ENCODE measurements around the gene SCG3. TPM values are rescaled to one million over a fixed set of nuclear protein-coding genes. Genes with fewer than 3 reads are reported as not detected.

SCG3 gene
- total RNA-seq, 2 donors from 2014 or later: not detected

DNA sequence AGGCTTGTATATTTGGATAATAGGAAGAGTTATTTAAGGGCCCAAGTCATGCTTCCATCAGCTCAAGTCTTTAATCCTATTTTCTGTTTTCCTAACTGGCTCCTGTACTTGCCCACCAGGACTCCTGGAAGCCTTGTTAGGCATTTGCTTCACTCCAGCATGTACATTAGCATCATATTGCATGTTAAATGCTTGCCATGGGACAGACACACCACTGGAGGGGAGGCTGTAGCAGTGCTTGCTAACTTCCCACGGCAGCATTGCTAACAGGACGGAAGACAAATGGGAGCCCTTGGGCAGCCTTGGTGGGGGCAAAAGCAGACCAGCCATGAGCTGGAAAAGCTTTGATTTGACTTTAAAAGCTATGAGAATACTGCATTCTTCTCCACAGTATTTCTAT is 76.1 kb downstream of the SCG3 start:
- no peak overlapping the region for H3K4me3 ChIP-seq
- H3K4me1 ChIP-seq (ENCODE audit: control insufficient read depth in 1 of 2, low read depth in 2 of 2): peaks cover 4 to 5% of the 10 kb centered on the region in 2 donors
- TF ChIP-seq, protein P1, sequence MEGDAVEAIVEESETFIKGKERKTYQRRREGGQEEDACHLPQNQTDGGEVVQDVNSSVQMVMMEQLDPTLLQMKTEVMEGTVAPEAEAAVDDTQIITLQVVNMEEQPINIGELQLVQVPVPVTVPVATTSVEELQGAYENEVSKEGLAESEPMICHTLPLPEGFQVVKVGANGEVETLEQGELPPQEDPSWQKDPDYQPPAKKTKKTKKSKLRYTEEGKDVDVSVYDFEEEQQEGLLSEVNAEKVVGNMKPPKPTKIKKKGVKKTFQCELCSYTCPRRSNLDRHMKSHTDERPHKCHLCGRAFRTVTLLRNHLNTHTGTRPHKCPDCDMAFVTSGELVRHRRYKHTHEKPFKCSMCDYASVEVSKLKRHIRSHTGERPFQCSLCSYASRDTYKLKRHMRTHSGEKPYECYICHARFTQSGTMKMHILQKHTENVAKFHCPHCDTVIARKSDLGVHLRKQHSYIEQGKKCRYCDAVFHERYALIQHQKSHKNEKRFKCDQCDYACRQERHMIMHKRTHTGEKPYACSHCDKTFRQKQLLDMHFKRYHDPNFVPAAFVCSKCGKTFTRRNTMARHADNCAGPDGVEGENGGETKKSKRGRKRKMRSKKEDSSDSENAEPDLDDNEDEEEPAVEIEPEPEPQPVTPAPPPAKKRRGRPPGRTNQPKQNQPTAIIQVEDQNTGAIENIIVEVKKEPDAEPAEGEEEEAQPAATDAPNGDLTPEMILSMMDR (IDR thresholded peaks at IDR 0.05): no peak
- H3K36me3 ChIP-seq: no peaks in the 10 kb centered on the region
- no peaks in the 10 kb centered on the region for H3K9me3 ChIP-seq
- no peaks in the 10 kb centered on the region for H3K27me3 ChIP-seq (replicated peaks; ENCODE audit: insufficient read depth)
- DNase-seq (ENCODE audit: low spot score) (no peak), ATAC-seq (ENCODE audit: insufficient number of reproducible peaks, low FRiP score, low read depth) (no peak)
- H3K27ac ChIP-seq: no peak overlapping the region

- no peaks in the 10 kb centered on the region for H3K9me3 ChIP-seq
- TF ChIP-seq, protein P1 (IDR thresholded peaks at IDR 0.05): no peak
- DNase-seq (ENCODE audit: low spot score) (no peak), ATAC-seq (ENCODE audit: insufficient number of reproducible peaks, low FRiP score, low read depth) (no peak)
- H3K27me3 ChIP-seq (replicated peaks; ENCODE audit: insufficient read depth): no peaks in the 10 kb centered on the region
- H3K27ac ChIP-seq: no peak overlapping the region
- H3K4me1 ChIP-seq (ENCODE audit: control insufficient read depth in 1 of 2, low read depth in 2 of 2): no peaks in the 10 kb centered on the region
- H3K36me3 ChIP-seq: no peaks in the 10 kb centered on the region
- no peak overlapping the region for H3K4me3 ChIP-seq
Observed at GRCh38 chr15:51758645-51759044, 77.3 kb downstream of the SCG3 start.

- Histone ChIP-seq H3K9me3 (no peaks in the 10 kb centered on the region), H3K27ac (no peak overlapping the region), H3K4me3 (no peak overlapping the region), H3K27me3 (replicated peaks; ENCODE audit: insufficient read depth) (no peaks in the 10 kb centered on the region), H3K36me3 (no peaks in the 10 kb centered on the region), H3K4me1 (ENCODE audit: control insufficient read depth in 1 of 2, low read depth in 2 of 2) (no peaks in the 10 kb centered on the region)
- TF ChIP-seq, protein P1 (IDR thresholded peaks at IDR 0.05): no peak
- DNase-seq (ENCODE audit: low spot score) (no peak), ATAC-seq (ENCODE audit: insufficient number of reproducible peaks, low FRiP score, low read depth) (no peak)
Observed at GRCh38 chr15:51759557-51760070, 78.3 kb downstream of the SCG3 start.

DNA sequence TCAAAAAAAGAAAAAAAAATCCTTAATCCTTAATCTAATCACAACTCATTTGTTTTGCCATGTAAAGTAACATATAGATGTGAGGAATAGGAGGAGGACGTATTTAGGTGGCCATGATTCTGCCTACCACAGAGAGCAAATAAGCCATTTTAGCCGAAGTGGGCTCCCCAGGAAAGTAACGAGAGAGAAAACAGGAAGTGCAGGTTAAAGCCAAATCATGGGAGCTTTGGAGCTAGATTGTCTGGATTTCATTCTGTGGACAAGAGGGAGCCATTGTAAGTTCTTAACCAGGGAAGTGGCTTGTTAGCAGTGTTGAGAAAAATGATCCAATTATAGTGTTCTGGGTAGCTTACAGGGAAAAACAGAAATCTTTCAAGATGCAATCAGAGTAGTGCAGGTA is 79.5 kb downstream of the SCG3 start:
- ATAC-seq (ENCODE audit: insufficient number of reproducible peaks, low FRiP score, low read depth): no peak
- TF ChIP-seq, protein P1 (IDR thresholded peaks at IDR 0.05): no peak
- Histone ChIP-seq H3K9me3 (no peaks in the 10 kb centered on the region), H3K27me3 (replicated peaks; ENCODE audit: insufficient read depth) (no peaks in the 10 kb centered on the region), H3K4me1 (ENCODE audit: control insufficient read depth in 1 of 2, low read depth in 2 of 2) (no peaks in the 10 kb centered on the region), H3K27ac (no peak overlapping the region), H3K36me3 (no peaks in the 10 kb centered on the region), H3K4me3 (no peak overlapping the region)
- no peak for DNase-seq (ENCODE audit: low spot score)

GRCh38 chr15:51765751-51766150 is 84.4 kb downstream of the SCG3 start:
- H3K27ac ChIP-seq: no peak overlapping the region
- no peaks in the 10 kb centered on the region for H3K9me3 ChIP-seq

More at GRCh38 chr15:51765751-51766150, 84.4 kb downstream of the SCG3 start:
- ATAC-seq (ENCODE audit: insufficient number of reproducible peaks, low FRiP score, low read depth): no peak
- Histone ChIP-seq H3K36me3 (peaks cover 4% of the 10 kb centered on the region), H3K27me3 (replicated peaks; ENCODE audit: insufficient read depth) (no peaks in the 10 kb centered on the region), H3K4me3 (no peak overlapping the region), H3K4me1 (ENCODE audit: control insufficient read depth in 1 of 2, low read depth in 2 of 2) (no peaks in the 10 kb centered on the region)
- TF ChIP-seq, protein P1 (IDR thresholded peaks at IDR 0.05): no peak
- DNase-seq (ENCODE audit: low spot score): no peak
